COLO829 (cell line): ENCODE measurements around the gene PPRC1.
"Not testable (repeated sequence)": the region's sequence is repeated elsewhere in the genome, so short reads cannot be mapped to it uniquely, and the experiment has no call there.

Source experiments
- DNase-seq: peaks from one replicate; pipeline ENCODE4 v3.0.0; 2012; ENCODE audit warnings: low spot score

The PPRC1 gene

DNA sequence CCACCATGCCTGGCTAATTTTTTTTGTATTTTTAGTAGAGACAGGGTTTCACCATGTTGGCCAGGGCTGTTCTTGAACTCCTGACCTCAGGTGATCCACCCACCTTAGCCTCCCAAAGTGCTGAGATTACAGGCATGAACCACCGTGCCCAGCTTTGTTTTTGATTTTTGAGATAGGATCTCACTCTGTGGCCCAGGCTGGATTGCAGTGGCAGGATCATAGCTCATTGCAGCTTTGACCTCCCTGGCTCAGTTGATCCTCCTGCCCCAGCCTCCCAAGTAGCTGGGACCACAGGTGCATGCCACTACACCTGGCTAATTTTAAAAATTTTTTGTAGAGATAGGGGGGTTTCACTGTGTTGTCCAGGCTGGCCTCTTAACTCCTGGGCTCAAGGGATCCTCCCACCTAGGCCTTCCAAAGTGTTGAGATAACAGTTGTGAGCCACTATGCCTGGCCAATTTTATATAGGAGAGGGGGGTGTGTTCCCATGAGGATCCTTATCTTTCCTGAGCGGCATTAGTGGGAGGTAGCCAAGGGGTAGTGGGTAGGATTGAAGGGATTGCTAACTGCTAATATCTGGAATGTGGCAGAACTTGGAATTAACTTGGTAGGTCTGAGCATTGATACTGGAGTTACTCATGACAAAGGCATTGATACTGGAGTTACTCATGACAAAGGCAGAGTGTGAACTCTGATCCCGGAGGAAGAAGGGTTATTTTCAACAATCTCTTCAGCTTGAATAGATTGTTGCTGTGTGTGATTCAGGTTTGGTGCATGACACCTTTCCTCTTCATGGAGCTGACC, 18.3 kb downstream of the PPRC1 start:
- DNase-seq, result no peak

DNA sequence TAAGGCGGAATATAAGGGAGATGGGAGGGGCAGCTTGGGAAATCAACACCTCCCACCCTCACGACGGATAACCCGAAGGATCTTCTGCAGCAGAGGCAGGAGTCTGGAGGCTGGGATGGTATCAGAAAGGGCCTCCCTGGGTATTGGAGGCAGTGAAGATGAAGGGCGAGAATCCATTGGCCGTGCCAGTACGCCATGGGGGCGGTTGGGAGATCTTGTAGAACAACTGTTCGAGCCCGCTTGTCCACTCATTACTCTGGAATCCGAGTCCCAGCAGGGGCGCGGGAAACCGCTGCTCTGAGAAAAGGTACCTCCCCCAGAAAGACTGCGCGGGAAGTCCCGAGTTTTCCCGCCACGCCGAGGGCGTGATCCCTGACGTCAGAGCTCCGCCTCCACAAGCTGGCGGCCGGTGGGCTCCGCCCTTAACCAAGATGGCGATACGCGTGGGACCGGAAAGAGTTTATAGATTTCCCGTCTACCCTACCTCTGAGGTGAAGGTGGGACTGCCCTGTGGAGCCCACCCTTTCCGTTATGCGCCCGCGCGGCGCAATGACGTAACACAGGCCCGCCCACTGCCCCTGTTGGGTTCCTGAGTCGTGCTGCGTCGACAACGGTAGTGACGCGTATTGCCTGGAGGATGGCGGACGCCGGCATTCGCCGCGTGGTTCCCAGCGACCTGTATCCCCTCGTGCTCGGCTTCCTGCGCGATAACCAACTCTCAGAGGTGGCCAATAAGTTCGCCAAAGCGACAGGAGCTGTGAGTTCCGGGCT, 19.1 kb downstream of the PPRC1 start, which contains the start of gene NOLC1:
Gene NOLC1, plus strand, starts transcription at position 616 of the 771 bp plus-strand sequence. Its CDS starts 22 bp downstream, at position 638.
- peak; percentile 88 for DNase-seq

DNA sequence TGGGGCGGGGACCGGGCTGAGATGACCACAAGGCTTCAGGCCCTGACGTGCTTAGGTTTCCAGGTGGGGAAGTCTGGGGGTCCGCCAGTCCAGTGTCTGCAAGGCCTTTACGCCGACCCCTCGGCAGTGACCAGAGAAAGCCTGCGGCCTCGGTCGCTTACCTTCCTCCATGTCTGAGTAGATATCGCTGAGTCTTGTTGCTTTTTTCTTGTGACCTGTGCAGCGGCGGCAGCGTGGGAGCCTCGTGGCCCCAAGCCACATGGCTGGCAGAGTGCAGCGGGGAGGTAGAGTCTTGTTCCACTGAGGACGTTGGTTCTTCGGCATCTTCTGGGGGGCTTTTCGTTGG, 19.7 kb downstream of the PPRC1 start:
- DNase-seq, result no peak

DNA sequence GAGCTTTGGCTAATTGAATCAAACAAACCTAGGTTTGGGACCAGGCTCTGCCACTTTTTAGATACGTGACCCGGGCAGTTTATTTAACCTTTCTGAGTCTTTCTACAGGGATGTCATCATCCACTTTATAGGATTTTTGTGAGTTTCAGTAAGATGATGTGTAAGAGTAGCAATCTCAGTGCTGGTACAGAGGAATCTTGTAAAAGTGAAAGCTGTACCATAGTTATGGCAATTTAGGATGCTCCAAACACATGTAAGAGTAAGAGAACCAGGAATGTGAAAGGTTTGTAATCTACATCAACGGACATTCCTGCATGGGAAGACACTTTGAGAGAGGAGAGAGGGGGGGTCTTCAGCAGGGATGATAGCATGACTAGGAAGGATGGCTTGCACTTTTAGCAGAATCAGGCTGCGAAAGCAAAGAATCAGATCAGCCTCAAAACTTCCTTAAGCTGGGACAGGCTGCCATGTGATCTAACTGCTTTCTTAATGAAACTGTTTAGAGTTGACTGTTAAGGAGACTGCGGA, 20.3 kb downstream of the PPRC1 start:
- DNase-seq, result no peak

DNA sequence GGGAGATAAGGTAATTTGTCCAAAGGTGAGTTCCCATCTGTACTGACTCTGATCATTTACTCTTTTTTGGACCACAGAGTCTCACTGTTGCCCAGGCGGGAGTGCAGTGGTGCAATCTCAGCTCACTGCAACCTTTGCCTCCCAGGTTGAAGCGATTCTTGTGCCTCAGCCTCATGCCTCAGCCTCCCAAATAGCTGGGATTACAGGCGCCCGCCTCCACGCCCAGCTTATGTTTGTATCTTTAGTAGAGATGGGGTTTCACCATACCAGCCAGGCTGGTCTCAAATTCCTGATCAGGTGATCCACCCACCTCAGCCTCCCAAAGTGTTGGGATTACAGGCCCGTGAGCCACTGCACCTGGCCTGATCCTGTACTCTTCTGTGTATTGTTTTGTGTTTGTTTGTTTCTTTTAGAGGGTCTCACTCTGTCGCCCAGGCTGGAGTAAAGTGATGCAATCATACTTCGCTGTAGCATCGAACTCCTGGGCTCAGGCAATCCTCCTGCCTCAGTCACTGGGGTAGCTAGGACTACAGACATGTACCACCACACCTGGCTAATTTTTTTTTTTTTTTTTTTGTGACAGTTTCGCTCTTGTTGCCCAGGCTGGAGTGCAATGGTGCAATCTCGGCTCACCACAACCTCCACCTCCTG, 21.8 kb downstream of the PPRC1 start:
- DNase-seq, result no peak

DNA sequence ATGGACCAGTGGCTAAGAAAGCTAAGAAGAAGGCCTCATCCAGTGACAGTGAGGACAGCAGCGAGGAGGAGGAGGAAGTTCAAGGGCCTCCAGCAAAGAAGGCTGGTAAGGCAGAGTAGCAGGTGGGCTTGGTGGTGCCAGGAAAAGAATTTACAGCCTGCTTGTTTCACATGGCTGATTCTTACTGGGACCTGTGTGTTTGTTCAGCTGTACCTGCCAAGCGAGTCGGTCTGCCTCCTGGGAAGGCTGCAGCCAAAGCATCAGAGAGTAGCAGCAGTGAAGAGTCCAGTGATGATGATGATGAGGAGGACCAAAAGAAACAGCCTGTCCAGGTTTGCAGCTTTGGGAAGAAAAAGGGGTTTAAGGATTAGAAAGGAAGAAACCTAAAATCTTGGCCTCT, 24.4 kb downstream of the PPRC1 start:
- no peak for DNase-seq

DNA sequence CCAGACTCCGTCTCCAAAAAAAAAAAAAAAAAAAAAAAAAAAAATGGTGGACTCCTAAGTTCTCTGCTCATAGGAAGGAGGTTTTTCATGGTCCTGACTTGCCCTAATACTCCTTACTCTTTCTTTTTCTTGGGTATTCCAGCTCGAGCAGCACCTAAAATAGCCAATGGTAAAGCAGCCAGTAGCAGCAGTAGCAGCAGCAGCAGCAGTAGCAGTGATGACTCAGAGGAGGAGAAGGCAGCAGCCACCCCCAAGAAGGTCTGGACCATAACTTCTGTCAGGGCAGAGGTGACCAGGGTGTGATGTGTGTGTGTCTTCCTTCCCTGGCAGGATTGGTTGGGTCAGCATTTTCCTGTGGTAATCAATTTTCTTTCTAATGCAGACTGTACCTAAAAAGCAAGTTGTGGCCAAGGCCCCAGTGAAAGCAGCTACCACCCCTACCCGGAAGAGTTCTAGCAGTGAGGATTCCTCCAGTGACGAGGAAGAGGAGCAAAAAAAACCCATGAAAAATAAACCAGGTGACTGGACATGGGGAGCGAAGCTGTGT, 26.3 kb downstream of the PPRC1 start:
- DNase-seq, result no peak

DNA sequence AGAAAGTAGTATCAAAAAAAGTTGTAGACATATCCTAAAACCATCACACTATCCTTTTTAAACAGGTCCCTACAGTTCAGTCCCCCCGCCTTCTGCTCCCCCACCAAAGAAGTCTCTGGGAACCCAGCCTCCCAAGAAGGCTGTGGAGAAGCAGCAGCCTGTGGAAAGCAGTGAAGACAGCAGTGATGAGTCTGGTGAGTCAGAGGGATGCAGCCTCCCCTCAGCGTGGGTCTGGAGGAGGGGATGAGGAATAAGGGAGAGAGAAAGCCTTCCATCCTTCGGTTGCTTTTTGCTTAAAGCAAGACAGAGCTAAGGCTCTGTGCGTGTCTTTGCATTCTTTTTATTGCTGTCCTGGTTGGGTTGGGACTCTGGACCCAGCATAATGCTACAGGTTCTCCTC, 27.0 kb downstream of the PPRC1 start:
- no peak for DNase-seq

DNA sequence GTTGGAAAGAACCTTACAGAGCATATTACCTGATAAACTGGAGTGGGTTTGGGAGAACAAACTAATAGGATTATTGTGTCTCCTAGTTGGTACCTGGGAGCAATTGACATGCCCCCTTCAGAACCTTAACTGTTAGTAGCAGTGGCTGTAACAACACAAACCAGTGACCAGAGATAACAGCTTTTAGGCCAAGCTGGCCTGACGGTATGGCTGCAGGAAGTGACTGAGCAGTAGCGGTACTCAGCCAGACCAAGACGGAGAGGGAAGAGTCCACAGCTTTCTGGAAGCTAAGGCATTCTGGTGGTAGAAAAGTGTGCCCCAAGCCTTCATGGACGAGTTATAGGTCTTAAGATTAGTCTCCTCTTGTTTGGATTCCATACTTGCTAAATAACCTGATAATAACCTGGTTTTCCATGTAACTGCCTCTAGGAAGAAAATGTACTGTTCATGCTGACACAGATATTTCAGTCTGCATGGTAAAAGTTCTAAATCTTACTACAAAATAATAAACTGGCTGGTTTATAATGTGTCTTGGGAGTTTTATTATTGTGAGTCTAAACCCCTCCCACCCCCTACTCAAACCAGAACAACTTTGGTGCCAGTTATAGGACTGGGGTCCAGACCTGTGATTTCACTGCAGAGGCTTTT, 30.6 kb downstream of the PPRC1 start:
- no peak for DNase-seq

DNA sequence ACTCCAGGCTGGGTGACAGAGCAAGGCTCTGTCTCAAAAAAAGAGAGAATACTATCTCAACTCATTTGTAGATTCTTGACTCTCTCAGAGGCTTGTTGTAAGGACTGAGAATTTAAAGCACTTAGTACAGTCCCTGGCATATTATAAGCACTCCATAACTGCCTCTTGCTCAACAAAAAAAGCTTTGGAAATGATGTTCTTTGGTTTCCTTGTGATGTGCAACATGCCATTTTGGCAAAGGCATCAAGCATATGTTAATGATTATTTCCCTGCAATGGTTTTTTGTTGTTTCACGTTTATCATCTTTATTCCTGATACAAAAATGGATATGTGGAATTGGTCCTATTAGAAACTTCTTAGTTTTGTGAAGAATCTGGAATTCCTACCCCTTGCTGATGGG, 35.0 kb downstream of the PPRC1 start:
- no peak for DNase-seq

DNA sequence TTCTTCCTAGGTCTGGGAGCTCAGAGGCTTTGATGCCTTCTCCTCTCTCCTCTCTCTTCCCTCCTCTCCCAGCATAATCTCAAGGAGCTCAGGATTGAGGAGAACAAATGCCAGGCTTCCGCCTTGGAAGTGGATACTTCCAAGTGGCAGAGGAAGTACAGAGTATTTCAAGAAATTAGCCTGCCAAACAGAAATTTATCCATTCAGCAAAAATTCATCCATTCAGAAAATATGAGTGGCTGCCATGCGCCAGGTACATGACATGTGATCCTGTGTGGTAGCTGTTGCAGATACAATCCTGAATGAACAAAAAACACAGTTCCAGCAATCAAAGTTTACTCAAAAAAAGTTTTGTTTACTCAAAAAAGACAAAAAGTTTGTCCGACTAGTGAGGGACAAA, 37.8 kb downstream of the PPRC1 start:
- no peak for DNase-seq

DNA sequence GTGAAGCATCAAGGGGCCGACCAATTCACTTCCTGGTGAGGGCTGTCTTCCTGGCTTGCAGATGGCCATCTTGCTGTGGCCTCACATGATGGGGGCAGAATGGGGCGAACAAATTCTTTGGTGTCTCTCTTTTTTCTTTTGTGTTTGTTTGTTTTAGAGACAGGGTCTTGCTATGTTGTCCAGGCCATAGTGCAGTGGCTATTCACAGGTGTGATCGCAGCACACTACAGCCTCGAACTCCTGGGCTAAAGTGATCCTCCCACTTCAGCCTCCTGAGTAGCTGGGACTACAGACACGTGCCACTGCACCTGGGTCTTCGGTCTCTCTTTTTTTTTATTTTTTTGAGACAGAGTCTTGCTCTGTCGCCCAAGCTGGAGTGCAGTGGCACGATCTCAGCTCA, 39.4 kb downstream of the PPRC1 start:
- no peak for DNase-seq

DNA sequence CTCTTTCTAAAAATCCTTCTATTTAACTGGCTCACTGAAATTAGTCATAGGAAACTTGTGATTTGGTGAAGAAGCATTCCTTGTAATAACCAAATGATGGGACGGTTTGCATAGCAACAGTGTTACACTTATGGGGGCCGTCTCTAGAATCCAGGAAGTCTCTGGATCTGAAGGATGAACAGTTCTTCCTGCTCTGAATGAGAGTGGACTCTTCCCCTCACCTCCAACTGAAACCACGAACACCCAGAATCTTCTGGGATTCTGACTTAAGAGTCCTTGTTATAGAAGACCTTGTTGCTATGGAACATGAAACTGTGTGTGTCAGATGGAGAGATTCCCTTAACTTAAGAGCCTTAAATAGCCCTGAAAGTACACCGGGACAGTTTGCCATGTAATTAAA, 42.6 kb downstream of the PPRC1 start:
- peak; percentile 13 for DNase-seq

DNA sequence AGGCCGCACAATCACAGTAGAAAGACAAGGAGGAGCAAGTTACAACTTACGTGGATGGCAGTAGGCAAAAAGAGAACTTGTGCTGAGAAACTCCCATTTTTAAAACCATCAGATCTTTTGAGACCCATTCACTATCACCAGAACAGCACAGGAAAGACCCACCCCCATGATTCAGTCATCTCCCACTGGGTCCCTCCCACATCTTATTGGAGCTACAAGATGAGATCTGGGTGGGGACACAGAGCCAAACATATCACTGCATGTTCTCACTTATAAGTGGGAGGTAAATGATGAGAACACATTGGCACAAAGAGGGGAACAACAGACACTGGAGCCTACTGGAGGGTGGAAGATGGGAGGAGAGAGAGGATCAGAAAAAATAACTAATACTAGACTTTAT, 51.8 kb downstream of the PPRC1 start:
- no peak for DNase-seq

DNA sequence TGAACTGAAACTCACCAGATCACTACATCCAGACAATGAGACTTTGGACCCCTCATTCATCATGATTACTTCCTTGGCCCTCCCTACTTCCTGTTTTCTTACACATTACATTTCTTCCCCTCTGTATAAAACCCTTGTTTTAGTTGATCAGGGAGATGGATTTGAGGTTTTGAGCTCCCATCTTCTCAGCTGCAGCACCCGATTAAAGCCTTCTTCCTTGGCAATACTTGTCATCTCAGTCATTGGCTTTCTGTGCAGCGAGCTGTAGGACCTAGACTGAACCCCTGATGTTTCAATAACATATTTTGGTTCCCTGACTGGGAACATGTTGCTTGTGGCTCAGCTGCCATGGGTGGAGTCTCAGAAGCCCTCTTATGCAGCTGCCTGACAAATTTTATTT, 52.4 kb downstream of the PPRC1 start:
- DNase-seq, result no peak

DNA sequence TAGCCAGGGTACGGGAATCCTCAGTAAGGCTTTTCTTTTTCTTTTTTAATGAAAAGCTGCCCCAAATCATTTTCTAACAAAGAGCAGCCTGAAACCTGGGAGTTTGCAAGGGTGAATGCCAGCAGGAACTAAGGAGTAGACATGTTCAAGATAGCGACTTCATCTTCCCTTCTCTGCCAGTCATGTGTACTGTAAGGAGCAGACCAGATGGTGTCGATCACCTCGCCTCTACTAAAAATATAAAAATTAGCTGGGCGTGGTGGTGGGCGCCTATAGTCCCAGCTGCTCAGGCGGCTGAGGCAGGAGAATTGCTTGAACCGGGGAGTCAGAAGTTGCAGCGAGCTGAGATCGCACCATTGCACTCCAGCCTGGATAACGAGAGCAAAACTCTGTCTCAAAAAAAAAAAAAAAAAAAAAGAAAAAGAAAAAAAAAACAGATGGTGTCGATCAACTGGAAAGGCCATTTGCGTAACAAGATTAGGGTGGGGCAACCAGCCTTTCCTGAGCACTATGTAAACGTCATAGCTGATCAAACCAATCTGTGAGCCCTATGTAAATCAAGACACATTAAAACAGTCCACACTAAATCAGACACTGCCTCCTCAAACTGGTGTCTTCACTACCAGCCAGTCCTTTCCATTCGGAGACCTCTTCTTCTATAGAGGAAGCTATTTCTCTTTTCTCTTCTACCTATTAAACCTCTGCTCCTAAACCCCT, 53.1 kb downstream of the PPRC1 start:
- no peak for DNase-seq

DNA sequence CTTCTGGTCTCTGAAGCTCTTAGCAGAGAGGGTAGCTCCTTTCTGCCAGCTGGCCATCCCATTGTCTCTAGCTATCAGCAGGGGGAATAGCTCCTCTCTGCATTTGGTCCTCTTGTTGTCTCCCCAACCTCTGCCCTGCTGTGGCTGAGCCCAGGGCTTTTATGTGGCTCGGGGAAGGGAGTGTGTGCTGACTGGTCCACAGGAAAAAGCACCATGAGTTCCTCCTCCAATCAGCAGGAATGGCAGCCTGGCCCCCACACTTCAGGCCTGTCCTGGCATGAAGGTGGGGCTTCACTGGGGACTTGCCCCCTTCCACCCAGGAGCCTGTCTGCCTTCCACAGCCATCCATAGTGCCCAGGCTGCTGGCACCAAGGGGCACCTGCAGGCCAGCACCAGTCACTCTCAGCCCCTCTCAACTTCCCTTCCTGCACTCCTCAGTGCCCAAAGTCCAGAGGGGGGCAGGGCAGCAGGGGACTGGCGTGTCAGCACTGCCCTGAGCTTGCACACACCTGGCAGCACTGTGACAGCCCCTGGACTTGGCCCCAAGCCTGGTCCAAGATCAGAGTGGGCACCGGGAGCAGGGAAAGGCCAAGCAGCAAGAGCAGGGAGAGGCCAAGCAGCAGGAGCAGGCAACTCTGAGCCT, 55.6 kb downstream of the PPRC1 start:
- no peak for DNase-seq

DNA sequence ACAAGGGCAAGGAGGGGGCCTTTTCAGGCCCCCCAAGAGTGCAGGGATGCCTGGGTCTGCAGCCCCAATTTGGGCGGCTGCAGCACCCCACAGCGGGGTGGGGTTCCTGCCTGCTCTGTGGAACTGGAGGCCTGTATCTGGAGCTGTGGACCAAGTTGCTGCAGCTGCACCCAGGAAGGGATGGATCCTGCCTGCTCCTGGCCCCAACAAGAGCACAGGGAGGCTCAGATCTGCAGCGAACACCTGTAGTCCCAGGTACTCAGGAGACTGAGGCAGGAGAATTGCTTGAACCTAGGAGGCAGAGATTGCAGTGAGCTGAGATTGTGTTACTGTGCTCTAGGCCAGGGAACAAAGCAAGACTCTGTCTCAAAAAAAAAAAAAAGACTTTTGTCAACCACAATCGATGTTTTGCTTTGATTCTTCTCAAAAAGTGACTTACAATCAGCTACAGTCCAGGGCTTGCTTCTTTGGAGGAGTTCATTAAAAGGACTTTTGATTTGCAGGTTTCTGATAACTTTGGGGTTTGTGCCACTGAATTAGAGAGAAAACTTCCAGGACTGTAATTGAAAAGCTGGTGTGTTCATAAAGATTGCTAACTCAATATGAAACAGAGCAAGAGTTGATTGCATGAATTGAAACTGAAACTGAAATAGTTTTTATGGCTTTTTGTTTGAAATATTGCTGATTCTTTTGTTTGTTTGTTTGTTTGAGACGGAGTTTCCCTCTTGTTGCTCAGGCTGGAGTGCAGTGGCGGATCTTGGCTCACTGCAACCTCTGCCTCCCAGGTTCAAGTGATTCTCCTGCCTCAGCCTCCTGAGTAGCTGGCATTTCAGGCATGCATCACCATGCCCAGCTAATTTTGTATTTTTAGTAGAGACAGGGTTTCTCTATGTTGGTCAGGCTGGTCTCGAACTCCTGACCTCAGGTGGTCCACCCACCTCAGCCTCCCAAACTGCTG, 56.4 kb downstream of the PPRC1 start:
- DNase-seq, result not testable (repeated sequence)

DNA sequence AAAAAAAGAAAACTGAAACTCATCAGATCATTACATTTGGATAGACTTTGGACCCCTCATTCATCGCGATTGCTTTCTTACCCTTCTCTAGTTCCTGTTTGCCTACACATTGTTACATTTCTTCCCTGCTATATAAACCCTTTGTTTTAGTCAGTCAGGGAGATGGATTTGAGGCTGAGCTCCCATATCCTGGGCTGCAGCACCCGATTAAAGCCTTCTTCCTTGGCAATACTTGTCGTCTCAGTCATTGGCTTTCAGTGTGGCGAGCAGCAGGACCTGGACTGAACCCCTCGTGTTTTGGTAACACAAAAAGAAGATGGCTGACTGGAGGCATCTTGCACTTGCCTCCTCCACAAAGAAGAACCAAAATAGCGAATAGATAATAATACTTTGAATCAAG, 59.1 kb downstream of the PPRC1 start:
- DNase-seq, result no peak
